Peyer's patch (tissue), 4 donors: ENCODE data around the gene TLX1. TPM values are rescaled to one million over a fixed set of nuclear protein-coding genes. Genes with fewer than 3 reads are reported as not detected.

Experiments used
- DNase-seq, 3 donors: peaks; one replicate each; pipeline ENCODE4 v3.0.0-alpha.2; 2017 to 2019
- H3K27ac ChIP-seq, 4 donors: fragments of 200-600 bp; sonication (generic); one replicate each; pipeline ENCODE4 v1.5.1; 2016 to 2019
- H3K27me3 ChIP-seq, 2 donors: fragments of 200-600 bp; sonication (generic); one replicate each; pipeline ENCODE4 v1.5.1; 2019
- H3K36me3 ChIP-seq, 3 donors: fragments of 200-600 bp; sonication (generic); one replicate each; pipeline ENCODE4 v1.5.1; 2016 to 2019
- H3K4me1 ChIP-seq, 4 donors: fragments of 200-600 bp; sonication (generic); one replicate each; pipeline ENCODE4 v1.5.1; 2016 to 2019
- H3K4me3 ChIP-seq, 4 donors: fragments of 200-600 bp; sonication (generic); 1 replicate in 3 of 4; 2 replicates in 1 of 4; pipeline ENCODE4 v1.5.1; 2016 to 2019; ENCODE audit warnings: mild to moderate bottlenecking in 1 of 4
- H3K9me3 ChIP-seq, 4 donors: fragments of 200-600 bp; sonication (generic); one replicate each; pipeline ENCODE4 v1.5.1; 2016 to 2019; ENCODE audit warnings: mild to moderate bottlenecking in 1 of 4
- CTCF ChIP-seq, 6 experiments: fragments of 450-650 bp in 4 of 6; fragments of 200-600 bp in 2 of 6; sonication (generic) in 1 of 6; IDR thresholded peaks; one replicate each; pipeline ENCODE4 v1.5.1; 2017 to 2019; ENCODE audit warnings: antibody characterized with exemption in 6 of 6, mild to moderate bottlenecking in 3 of 6, moderate library complexity in 1 of 6
- POLR2A ChIP-seq, 2 donors: fragments of 450-650 bp; IDR thresholded peaks; one replicate each; pipeline ENCODE4 v1.5.1; 2017; ENCODE audit warnings: antibody characterized with exemption in 2 of 2, mild to moderate bottlenecking in 2 of 2, moderate library complexity in 2 of 2
- total RNA-seq, 4 donors: library from RNA; depleted of rRNA; stranded (reverse); fragments of >200 nt; gene quantifications; one replicate each; pipeline ENCODE4 v1.1.0, GENCODE V29; 2016

Gene TLX1
- total RNA-seq, 4 donors from 2014 or later: 1.6 to 4.8 (median 3.2) TPM; not detected in 1

DNA sequence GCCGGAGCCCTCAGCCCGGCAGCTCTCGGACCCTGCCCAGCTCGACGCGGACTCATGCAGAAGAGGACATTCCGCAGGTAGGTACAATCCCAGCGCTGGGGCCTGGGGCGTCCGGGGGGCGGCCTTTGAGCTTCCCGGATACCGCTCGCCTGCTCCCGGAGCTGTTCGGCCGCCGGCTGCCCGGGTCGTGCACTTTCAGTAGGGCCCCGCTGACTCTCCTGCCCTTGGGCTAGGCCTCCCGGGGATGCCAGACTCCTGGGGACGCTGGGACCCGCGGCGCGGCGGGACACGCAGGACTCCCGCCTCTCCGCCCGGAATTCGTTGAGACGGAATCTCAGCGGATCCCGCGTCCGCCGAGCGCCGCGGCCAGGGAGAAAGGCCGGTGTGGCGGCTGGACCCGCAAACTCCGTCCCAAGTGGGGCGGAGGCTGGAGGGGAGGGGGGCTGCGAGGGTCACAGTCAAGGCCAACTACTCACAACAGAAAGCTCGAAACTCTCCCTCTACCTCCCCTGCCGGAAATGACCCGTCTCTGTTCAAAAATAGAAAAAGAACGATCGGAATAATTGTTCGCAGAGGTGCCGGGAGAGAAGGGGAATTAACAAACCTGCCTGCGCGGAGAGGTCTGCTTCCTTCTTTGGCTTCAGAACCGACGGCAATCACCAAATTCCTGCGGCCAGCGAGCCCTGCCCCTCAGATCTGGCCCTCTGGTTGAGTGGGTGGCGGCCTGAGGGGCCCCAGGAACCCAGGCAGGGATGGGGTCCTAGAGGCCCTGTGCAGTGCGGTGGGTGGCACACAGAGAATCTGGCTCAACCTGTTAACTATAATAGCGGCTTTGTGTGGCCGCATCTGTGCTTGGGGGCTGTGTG is 9.2 kb downstream of the TLX1 start:
- TF ChIP-seq POLR2A (IDR thresholded peaks at IDR 0.05) (no peak), CTCF (IDR thresholded peaks at IDR 0.05) (no peak)
- Histone ChIP-seq H3K36me3 (no peaks in the 10 kb centered on the region), H3K4me3 (no peak overlapping the region), H3K4me1 (peaks cover 0 to 8% (median under 1%) of the 10 kb centered on the region in 4 donors), H3K27me3 (peaks cover 0 to 81% of the 10 kb centered on the region in 2 donors), H3K9me3 (no peaks in the 10 kb centered on the region), H3K27ac (no peak overlapping the region)
- peak in 1 of 3 donors; percentile 37 for DNase-seq

DNA sequence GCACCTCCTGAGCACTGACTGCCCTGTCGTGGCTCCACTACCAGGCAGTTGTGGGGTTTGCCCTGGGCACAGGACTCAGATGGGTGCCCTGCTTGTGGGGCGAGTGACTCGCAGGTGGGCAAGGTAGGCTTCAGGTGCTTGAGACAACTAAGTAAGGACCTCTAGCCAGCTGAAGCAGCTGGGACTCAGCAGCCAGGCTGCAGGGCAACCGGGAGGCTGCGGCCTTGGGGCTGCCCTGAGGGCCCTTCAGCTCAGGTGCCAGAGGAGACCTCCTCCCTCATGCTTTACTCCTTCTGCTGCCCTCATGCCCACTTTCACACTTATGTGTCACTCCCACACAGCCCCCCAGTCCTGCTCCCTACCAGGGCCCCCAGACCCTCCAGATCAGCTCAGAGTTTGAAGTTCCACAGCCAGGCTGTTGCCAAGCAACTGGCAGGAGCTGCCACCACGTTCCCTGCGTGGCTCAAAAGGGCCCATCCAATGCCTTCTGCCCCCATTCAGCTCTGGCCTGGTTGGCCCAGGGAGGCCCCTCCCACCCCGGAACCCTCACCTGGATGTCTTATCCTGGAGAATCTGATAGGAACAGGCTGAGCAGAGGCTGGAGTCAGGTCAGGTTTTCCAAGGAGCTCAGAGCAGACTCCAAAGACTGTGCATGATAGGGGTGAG is 10.0 kb downstream of the TLX1 start:
- Histone ChIP-seq H3K27me3 (peaks cover 0 to 81% of the 10 kb centered on the region in 2 donors), H3K4me1 (peaks cover 0 to 8% (median 0%) of the 10 kb centered on the region in 4 donors), H3K27ac (no peak overlapping the region), H3K36me3 (no peaks in the 10 kb centered on the region), H3K9me3 (no peaks in the 10 kb centered on the region), H3K4me3 (no peak overlapping the region)
- TF ChIP-seq CTCF (IDR thresholded peaks at IDR 0.05) (no peak), POLR2A (IDR thresholded peaks at IDR 0.05) (no peak)
- peak in 1 of 3 donors; percentile 22 for DNase-seq

DNA sequence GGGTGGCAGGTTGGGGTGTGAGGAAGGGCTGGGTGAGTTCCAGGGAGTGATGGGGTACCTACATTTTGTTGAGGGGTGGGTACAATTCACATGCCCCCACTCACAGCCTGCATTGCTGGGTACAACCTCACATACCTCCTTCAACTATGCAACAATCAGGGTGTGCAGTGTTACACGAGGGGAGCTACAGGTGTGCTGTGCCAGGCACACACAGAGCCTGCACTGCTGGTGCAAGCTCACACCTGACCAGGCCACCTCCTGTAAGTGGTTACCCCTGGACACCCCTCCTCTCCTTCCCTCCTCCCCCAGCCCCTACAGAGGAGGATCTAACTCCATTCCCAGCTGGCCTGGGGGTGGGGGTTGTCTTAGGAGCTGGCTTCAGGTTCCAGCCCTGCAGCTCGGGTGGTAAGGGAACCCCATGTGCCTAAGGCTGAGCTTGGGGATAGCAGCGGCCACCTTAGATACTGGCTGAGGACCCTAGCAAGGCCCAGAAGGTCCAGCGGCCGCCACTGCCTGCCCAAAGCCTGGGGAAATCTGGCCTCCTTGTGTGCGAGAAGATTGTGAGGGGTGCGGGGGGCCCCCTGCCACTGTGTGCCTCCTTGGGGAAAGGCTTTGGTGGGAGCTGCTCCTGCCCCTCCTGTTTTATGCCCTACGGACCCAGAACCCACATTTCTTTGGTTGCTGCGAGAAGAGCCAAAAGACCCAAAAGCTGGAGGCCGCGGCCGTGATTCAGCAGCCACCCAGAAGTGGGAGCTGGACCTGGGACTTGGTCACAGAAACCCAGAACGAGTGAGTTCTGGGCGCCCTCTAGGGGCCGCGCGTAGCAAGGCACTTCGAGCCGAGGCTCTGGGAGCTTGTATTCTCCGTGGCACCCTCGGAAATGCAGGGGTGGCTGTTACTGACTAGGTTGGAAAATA is 10.8 kb downstream of the TLX1 start:
- Histone ChIP-seq H3K36me3 (no peaks in the 10 kb centered on the region), H3K9me3 (no peaks in the 10 kb centered on the region), H3K4me1 (peaks cover 0 to 8% (median 0%) of the 10 kb centered on the region in 4 donors), H3K4me3 (no peak overlapping the region), H3K27ac (no peak overlapping the region), H3K27me3 (peaks cover 0 to 80% of the 10 kb centered on the region in 2 donors)
- TF ChIP-seq CTCF (IDR thresholded peaks at IDR 0.05) (peak; percentile 91 to 96 (median 96)), POLR2A (IDR thresholded peaks at IDR 0.05) (no peak)
- peak; percentile 76 to 91 (median 91) for DNase-seq

GRCh38 chr10:101142533-101143344 is 11.6 kb downstream of the TLX1 start:
- H3K9me3 ChIP-seq: no peaks in the 10 kb centered on the region

More at GRCh38 chr10:101142533-101143344, 11.6 kb downstream of the TLX1 start:
- TF ChIP-seq POLR2A (IDR thresholded peaks at IDR 0.05) (no peak), CTCF (IDR thresholded peaks at IDR 0.05) (no peak)
- Histone ChIP-seq H3K36me3 (no peaks in the 10 kb centered on the region), H3K4me1 (peaks cover 0 to 8% (median 0%) of the 10 kb centered on the region in 4 donors), H3K27ac (no peak overlapping the region), H3K27me3 (peaks cover 0 to 78% of the 10 kb centered on the region in 2 donors), H3K4me3 (no peak overlapping the region)
- DNase-seq: peak in 1 of 3 donors; percentile 40
